ENCODE data around the gene SCN1B. TPM values are rescaled to one million over a fixed set of nuclear protein-coding genes. Genes with fewer than 3 reads are reported as not detected.
A peak's percentile ranks its signal among the peaks of the same experiment; 100 is the strongest.
"Not testable (repeated sequence)": the region's sequence is repeated elsewhere in the genome, so short reads cannot be mapped to it uniquely, and the experiment has no call there.

The SCN1B gene
- total RNA-seq, 2 donors from 2014 or later = 2.7 to 4.7 TPM

- ATAC-seq (replicated peaks in 1 of 2) (no peak), DNase-seq (no peak)
- H3K4me3 Mint-ChIP-seq = no peak overlapping the region
- H3K4me1 Mint-ChIP-seq (ENCODE audit: low read depth) = peaks cover 29% of the 10 kb centered on the region
- no peak overlapping the region for H3K27ac Mint-ChIP-seq
- peaks cover 10% of the 10 kb centered on the region for H3K27me3 Mint-ChIP-seq (ENCODE audit: low read depth)
- no peaks in the 10 kb centered on the region for H3K9me3 Mint-ChIP-seq
- H3K36me3 Mint-ChIP-seq (ENCODE audit: insufficient read depth in 2 of 2) = no peaks in the 10 kb centered on the region
Observed at GRCh38 chr19:35046461-35046860, 16.2 kb downstream of the SCN1B start.

DNA sequence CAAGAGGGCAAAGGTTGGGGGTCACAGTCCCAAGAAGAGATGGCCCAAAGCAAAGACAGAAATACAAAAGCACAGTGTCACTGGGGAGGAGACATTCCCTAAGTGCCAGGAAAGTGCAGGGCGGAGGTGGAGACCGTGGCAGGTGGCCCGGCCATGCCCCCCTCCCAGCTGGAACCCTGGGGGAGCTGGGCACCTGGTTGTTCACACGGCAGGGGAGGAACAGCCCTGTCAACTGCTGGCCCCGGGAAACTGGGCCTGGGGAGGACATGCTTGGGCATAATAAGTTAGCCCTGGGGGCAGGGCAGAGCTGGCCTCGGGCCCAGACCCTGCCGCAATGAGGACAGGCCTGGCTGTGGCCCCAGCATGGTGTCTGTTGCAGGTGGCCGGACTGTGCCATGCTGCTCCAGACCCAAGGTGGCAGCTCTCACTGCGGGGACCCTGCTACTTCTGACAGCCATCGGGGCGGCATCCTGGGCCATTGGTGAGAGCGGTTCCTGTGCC, 18.7 kb downstream of the SCN1B start:
- Mint-ChIP-seq H3K27me3 (ENCODE audit: low read depth) (peaks cover 10% of the 10 kb centered on the region), H3K9me3 (no peaks in the 10 kb centered on the region), H3K4me1 (ENCODE audit: low read depth) (peaks cover 21% of the 10 kb centered on the region), H3K4me3 (no peak overlapping the region), H3K36me3 (ENCODE audit: insufficient read depth in 2 of 2) (no peaks in the 10 kb centered on the region), H3K27ac (no peak overlapping the region)
- no peak for ATAC-seq (replicated peaks in 1 of 2)
- no peak for DNase-seq

DNA sequence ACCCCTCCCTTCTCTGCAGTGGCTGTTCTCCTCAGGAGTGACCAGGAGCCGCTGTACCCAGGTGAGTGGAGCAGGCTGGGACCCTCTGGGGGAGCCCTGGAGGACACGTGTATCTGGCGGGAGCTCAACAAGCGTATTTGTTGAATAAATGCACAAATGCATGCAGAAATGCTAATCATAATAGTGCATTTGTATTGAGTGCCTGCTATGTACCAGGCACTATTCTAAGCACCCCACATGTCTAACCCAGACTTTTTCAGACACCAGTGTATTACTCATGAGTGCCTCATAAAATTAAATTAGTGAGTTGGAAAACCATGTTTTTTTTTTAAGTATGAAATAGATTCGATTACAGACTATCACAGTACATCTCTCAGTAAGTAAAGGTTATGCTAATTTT, 19.2 kb downstream of the SCN1B start:
- no peak overlapping the region for H3K4me3 Mint-ChIP-seq
- peaks cover 16% of the 10 kb centered on the region for H3K4me1 Mint-ChIP-seq (ENCODE audit: low read depth)
- H3K9me3 Mint-ChIP-seq = no peaks in the 10 kb centered on the region
- ATAC-seq (replicated peaks in 1 of 2) = no peak
- H3K36me3 Mint-ChIP-seq (ENCODE audit: insufficient read depth in 2 of 2) = no peaks in the 10 kb centered on the region
- H3K27ac Mint-ChIP-seq = no peak overlapping the region
- peaks cover 8% of the 10 kb centered on the region for H3K27me3 Mint-ChIP-seq (ENCODE audit: low read depth)
- DNase-seq = no peak

DNA sequence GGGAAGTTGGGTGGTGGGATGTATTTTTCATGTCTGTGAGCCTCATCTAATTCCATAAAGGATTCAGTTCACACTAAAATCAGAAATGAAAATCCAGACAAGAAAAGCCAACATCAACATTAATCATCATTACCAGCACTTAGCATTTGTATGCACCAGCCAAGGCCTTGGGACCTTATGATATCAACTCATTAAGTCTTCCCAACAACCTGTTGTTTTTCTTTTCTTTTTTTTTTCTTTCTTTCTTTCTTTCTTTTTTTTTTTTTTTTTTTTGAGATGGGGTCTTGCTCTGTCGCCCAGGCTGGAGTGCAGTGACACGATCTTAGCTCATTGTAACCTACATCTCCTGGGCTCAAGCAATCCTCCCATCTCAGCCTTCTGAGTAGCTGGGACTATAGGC, 20.4 kb downstream of the SCN1B start:
- ATAC-seq (replicated peaks in 1 of 2); DNase-seq; H3K4me3 Mint-ChIP-seq; H3K27me3 Mint-ChIP-seq (ENCODE audit: low read depth); H3K36me3 Mint-ChIP-seq (ENCODE audit: insufficient read depth in 2 of 2); H3K4me1 Mint-ChIP-seq (ENCODE audit: low read depth); H3K27ac Mint-ChIP-seq; H3K9me3 Mint-ChIP-seq: not testable (repeated sequence)

DNA sequence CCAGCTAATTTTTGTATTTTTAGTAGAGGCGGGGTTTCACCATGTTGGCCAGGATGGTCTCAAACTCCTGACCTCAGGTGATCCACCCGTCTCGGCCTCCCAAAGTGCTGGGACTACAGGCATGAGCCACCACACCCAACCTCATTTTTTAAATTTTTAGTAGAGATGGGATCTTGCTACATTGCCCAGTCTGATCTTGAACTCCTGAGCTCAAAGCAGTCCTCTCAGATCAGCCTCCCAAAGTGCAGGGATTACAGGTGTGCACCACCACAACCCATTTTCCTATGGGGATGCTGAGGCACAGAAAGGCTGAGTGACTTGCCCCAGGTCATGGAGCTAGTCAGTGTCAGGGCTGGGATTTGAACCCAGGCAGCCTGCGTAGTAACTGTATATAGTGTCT, 21.0 kb downstream of the SCN1B start:
- not testable (repeated sequence) for DNase-seq; ATAC-seq (replicated peaks in 1 of 2); H3K36me3 Mint-ChIP-seq (ENCODE audit: insufficient read depth in 2 of 2); H3K27ac Mint-ChIP-seq; H3K27me3 Mint-ChIP-seq (ENCODE audit: low read depth); H3K4me3 Mint-ChIP-seq; H3K4me1 Mint-ChIP-seq (ENCODE audit: low read depth); H3K9me3 Mint-ChIP-seq

DNA sequence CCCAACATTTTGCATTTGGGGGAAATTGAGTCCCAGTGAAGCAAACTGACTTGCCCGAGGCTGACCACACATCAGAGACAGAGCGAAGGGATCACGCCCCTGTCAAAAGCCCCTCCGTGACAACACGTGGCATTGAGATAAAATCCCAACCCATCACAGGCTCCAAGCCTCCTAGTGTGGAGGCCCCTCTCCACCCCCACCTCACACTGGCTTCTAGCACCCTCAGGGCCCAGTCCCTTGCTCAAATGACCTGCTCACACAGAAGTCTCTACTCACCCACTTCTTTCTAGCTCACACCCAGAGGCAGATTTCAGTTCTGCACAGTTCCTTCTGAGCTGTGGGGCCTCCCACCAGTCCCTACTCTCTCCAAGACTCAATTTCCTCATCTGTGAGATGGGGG, 21.5 kb downstream of the SCN1B start:
- Mint-ChIP-seq H3K27me3 (ENCODE audit: low read depth) (no peaks in the 10 kb centered on the region), H3K36me3 (ENCODE audit: insufficient read depth in 2 of 2) (no peaks in the 10 kb centered on the region), H3K9me3 (no peaks in the 10 kb centered on the region), H3K4me3 (no peak overlapping the region), H3K4me1 (ENCODE audit: low read depth) (peaks cover 5% of the 10 kb centered on the region), H3K27ac (no peak overlapping the region)
- ATAC-seq (replicated peaks in 1 of 2) = no peak
- DNase-seq = no peak

GRCh38 chr19:35052599-35053190, 22.4 kb downstream of the SCN1B start:
- Mint-ChIP-seq H3K36me3 (ENCODE audit: insufficient read depth in 2 of 2) (no peaks in the 10 kb centered on the region), H3K4me3 (no peak overlapping the region), H3K27ac (no peak overlapping the region), H3K9me3 (no peaks in the 10 kb centered on the region), H3K4me1 (ENCODE audit: low read depth) (peaks cover 5% of the 10 kb centered on the region), H3K27me3 (ENCODE audit: low read depth) (no peaks in the 10 kb centered on the region)
- DNase-seq = no peak
- no peak for ATAC-seq (replicated peaks in 1 of 2)

GRCh38 chr19:35053667-35054293, 23.5 kb downstream of the SCN1B start:
- no peak overlapping the region for H3K4me3 Mint-ChIP-seq
- no peaks in the 10 kb centered on the region for H3K9me3 Mint-ChIP-seq
- H3K36me3 Mint-ChIP-seq (ENCODE audit: insufficient read depth in 2 of 2) = no peaks in the 10 kb centered on the region
- H3K27me3 Mint-ChIP-seq (ENCODE audit: low read depth) = no peaks in the 10 kb centered on the region
- DNase-seq = no peak
- no peak for ATAC-seq (replicated peaks in 1 of 2)
- H3K27ac Mint-ChIP-seq = no peak overlapping the region
- peaks cover 5% of the 10 kb centered on the region for H3K4me1 Mint-ChIP-seq (ENCODE audit: low read depth)

DNA sequence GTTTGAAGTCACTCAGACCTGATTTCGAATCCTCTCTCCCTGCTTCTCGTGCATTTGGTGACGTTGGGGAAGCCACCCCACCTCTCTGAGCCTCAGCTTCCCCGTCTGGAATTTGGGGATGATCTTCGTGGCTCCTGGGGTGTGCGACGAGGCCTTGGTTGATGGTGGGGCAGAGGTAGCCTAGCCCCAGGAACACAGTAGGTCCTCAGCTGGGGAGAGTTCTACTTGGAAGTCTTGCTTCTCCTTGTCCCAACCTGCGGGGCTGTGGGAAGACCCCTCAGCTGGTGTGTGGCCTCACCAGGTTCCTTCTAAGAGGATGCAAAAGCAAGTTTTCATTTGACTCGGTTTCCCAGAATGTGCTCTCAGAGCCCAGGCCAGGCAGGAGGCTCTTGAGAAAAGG, 24.4 kb downstream of the SCN1B start:
- Mint-ChIP-seq H3K27ac (no peak overlapping the region), H3K4me3 (no peak overlapping the region), H3K4me1 (ENCODE audit: low read depth) (peaks cover 5% of the 10 kb centered on the region), H3K27me3 (ENCODE audit: low read depth) (no peaks in the 10 kb centered on the region), H3K36me3 (ENCODE audit: insufficient read depth in 2 of 2) (no peaks in the 10 kb centered on the region), H3K9me3 (no peaks in the 10 kb centered on the region)
- ATAC-seq (replicated peaks in 1 of 2) = no peak
- DNase-seq = no peak

GRCh38 chr19:35055715-35056179, 25.5 kb downstream of the SCN1B start:
- Mint-ChIP-seq H3K9me3 (no peaks in the 10 kb centered on the region), H3K27ac (no peak overlapping the region), H3K27me3 (ENCODE audit: low read depth) (no peaks in the 10 kb centered on the region), H3K4me3 (no peak overlapping the region), H3K4me1 (ENCODE audit: low read depth) (peaks cover 5% of the 10 kb centered on the region), H3K36me3 (ENCODE audit: insufficient read depth in 2 of 2) (no peaks in the 10 kb centered on the region)
- ATAC-seq (replicated peaks in 1 of 2) (peak; percentile 33 to 44), DNase-seq (no peak)

GRCh38 chr19:35056513-35057063, 26.3 kb downstream of the SCN1B start:
- Mint-ChIP-seq H3K4me1 (ENCODE audit: low read depth) (peaks cover 5% of the 10 kb centered on the region), H3K27me3 (ENCODE audit: low read depth) (no peaks in the 10 kb centered on the region), H3K36me3 (ENCODE audit: insufficient read depth in 2 of 2) (no peaks in the 10 kb centered on the region), H3K27ac (no peak overlapping the region), H3K9me3 (no peaks in the 10 kb centered on the region), H3K4me3 (no peak overlapping the region)
- no peak for ATAC-seq (replicated peaks in 1 of 2)
- no peak for DNase-seq

- no peak for ATAC-seq (replicated peaks in 1 of 2)
- no peaks in the 10 kb centered on the region for H3K9me3 Mint-ChIP-seq
- H3K27me3 Mint-ChIP-seq (ENCODE audit: low read depth) = no peaks in the 10 kb centered on the region
- no peak overlapping the region for H3K27ac Mint-ChIP-seq
- peaks cover 7% of the 10 kb centered on the region for H3K4me1 Mint-ChIP-seq (ENCODE audit: low read depth)
- H3K36me3 Mint-ChIP-seq (ENCODE audit: insufficient read depth in 2 of 2) = no peaks in the 10 kb centered on the region
- no peak overlapping the region for H3K4me3 Mint-ChIP-seq
- no peak for DNase-seq
Observed at GRCh38 chr19:35058370-35058769, 28.1 kb downstream of the SCN1B start.

- no peak for DNase-seq
- Mint-ChIP-seq H3K4me3 (no peak overlapping the region), H3K9me3 (no peaks in the 10 kb centered on the region), H3K27me3 (ENCODE audit: low read depth) (no peaks in the 10 kb centered on the region), H3K4me1 (ENCODE audit: low read depth) (peaks cover 15% of the 10 kb centered on the region), H3K36me3 (ENCODE audit: insufficient read depth in 2 of 2) (no peaks in the 10 kb centered on the region), H3K27ac (no peak overlapping the region)
- ATAC-seq (replicated peaks in 1 of 2) = no peak
Observed at GRCh38 chr19:35059006-35059798, 28.9 kb downstream of the SCN1B start.

Measured in activated T-cell treated with anti-CD3 and anti-CD28 coated beads, Interleukin-2, amount 50 U/mL, for 72 hours (primary cell).